SIG-M5 (cell line): ENCODE data around the gene NEIL3.

Experiments
- DNase-seq: peaks from one replicate; lab custom pipeline; 2025; lab: John Stamatoyannopoulos, UW

The NEIL3 gene

GRCh38 chr4:177371461-177371860 lies 61.8 kb downstream of the NEIL3 start:
- DNase-seq: no peak

GRCh38 chr4:177374966-177375365 lies 65.3 kb downstream of the NEIL3 start:
- no peak for DNase-seq

GRCh38 chr4:177375372-177375771 lies 65.7 kb downstream of the NEIL3 start:
- DNase-seq: no peak

GRCh38 chr4:177376024-177376423 lies 66.3 kb downstream of the NEIL3 start:
- no peak for DNase-seq

GRCh38 chr4:177380730-177381287 lies 71.1 kb downstream of the NEIL3 start:
- DNase-seq: no peak

GRCh38 chr4:177381762-177382310 lies 72.2 kb downstream of the NEIL3 start:
- no peak for DNase-seq

- DNase-seq: no peak
These were observed 75.3 kb downstream of the NEIL3 start for GRCh38 chr4:177384856-177385397.

- no peak for DNase-seq
These were observed 76.1 kb downstream of the NEIL3 start for GRCh38 chr4:177385576-177386277.

GRCh38 chr4:177386278-177386815 lies 76.7 kb downstream of the NEIL3 start:
- DNase-seq: no peak

- no peak for DNase-seq
These were observed 81.6 kb downstream of the NEIL3 start for GRCh38 chr4:177391287-177391686.

GRCh38 chr4:177391953-177392352 lies 82.3 kb downstream of the NEIL3 start:
- DNase-seq: no peak

- no peak for DNase-seq
These were observed 83.6 kb downstream of the NEIL3 start for GRCh38 chr4:177393236-177393635.

- no peak for DNase-seq
These were observed 86.7 kb downstream of the NEIL3 start for GRCh38 chr4:177396352-177396751.

- no peak for DNase-seq
These were observed 90.4 kb downstream of the NEIL3 start for GRCh38 chr4:177400030-177400429.

- no peak for DNase-seq
These were observed 92.1 kb downstream of the NEIL3 start for GRCh38 chr4:177401658-177402273.

- no peak for DNase-seq
These were observed 94.1 kb downstream of the NEIL3 start for GRCh38 chr4:177403746-177404145.

- DNase-seq: no peak
These were observed 94.7 kb downstream of the NEIL3 start for GRCh38 chr4:177404342-177404741.

- no peak for DNase-seq
These were observed 95.3 kb downstream of the NEIL3 start for GRCh38 chr4:177404986-177405385.

- no peak for DNase-seq
These were observed 95.8 kb downstream of the NEIL3 start for GRCh38 chr4:177405508-177405907.

GRCh38 chr4:177408023-177408422 lies 98.3 kb downstream of the NEIL3 start:
- no peak for DNase-seq

GRCh38 chr4:177410566-177410965 lies 100.9 kb downstream of the NEIL3 start:
- no peak for DNase-seq

- no peak for DNase-seq
These were observed 102.3 kb downstream of the NEIL3 start for GRCh38 chr4:177411996-177412395.
